GM20000 (cell line): ENCODE data around the gene TRIO.

Source experiments
- DNase-seq: peaks from one replicate; pipeline ENCODE4 v3.0.0; 2012; ENCODE audit warnings: low spot score
- TF ChIP-seq, protein P1 (sequence below): IDR thresholded peaks from 2 replicates; pipeline ENCODE4 v1.5.1; 2012; ENCODE audit warnings: mild to moderate bottlenecking, control low read depth; ENCODE audit errors: extremely low read depth, missing control alignments

The TRIO gene

GRCh38 chr5:14447958-14448911, 305.1 kb downstream of the TRIO start:
- TF ChIP-seq, protein P1, sequence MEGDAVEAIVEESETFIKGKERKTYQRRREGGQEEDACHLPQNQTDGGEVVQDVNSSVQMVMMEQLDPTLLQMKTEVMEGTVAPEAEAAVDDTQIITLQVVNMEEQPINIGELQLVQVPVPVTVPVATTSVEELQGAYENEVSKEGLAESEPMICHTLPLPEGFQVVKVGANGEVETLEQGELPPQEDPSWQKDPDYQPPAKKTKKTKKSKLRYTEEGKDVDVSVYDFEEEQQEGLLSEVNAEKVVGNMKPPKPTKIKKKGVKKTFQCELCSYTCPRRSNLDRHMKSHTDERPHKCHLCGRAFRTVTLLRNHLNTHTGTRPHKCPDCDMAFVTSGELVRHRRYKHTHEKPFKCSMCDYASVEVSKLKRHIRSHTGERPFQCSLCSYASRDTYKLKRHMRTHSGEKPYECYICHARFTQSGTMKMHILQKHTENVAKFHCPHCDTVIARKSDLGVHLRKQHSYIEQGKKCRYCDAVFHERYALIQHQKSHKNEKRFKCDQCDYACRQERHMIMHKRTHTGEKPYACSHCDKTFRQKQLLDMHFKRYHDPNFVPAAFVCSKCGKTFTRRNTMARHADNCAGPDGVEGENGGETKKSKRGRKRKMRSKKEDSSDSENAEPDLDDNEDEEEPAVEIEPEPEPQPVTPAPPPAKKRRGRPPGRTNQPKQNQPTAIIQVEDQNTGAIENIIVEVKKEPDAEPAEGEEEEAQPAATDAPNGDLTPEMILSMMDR = no peak
- DNase-seq = peak; percentile 62

- DNase-seq = no peak
- TF ChIP-seq, protein P1 = no peak
Observed at GRCh38 chr5:14449052-14449661, 306.0 kb downstream of the TRIO start.

- TF ChIP-seq, protein P1 = no peak
- no peak for DNase-seq
Observed at GRCh38 chr5:14450018-14450524, 306.9 kb downstream of the TRIO start.

- TF ChIP-seq, protein P1 = no peak
- no peak for DNase-seq
Observed at GRCh38 chr5:14450742-14451141, 307.6 kb downstream of the TRIO start.

DNA sequence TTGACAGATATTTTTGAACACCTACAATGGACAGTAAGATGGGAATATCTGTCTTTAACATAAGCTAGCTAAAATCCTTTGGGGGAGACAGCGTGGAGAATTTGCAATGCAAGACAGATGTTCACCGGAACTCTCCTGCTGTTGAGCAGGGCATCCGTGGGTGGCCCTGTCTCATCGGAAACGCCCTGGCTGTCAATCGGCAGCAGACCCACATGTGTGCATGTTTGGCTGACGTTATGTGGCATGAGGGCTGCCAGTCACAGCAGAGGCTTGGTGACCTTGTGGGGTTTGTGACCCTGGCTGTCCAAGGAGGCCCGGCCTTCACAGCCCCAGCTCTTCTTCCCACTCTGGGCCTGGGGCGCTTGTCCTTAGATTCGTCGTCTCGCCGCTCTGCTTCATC, 308.7 kb downstream of the TRIO start:
- TF ChIP-seq, protein P1 = no peak
- no peak for DNase-seq

GRCh38 chr5:14452685-14453454, 309.7 kb downstream of the TRIO start:
- TF ChIP-seq, protein P1 = no peak
- DNase-seq = no peak
